Dedifferentiated amniotic fluid mesenchymal stem cell (primary cell): ENCODE measurements around the gene UPB1.
A peak's percentile ranks its signal among the peaks of the same experiment; 100 is the strongest.
"Not testable (repeated sequence)": the region's sequence is repeated elsewhere in the genome, so short reads cannot be mapped to it uniquely, and the experiment has no call there.

Experiments
- DNase-seq: peaks from one replicate; pipeline ENCODE4 v3.0.0-alpha.2; 2016; ENCODE audit errors: extremely low spot score

Gene UPB1

DNA sequence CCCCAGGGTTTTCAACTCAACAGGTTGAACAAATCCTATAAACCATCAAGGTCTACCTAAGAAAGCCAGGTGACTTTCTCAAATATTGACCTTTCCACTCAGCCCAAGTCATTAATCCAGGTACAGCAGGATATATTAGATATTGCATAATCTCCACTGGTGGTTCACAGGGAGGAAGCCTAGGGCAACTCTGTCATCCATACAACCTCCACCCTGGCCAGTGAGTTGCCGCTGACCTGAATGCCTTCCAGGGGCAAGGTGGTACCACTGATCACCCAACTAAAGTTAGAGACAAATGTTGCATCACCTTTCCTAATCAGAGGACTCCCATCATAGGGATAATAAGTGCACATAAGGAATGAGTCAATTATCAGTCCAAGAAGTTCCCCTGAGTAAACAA is 36.9 kb downstream of the UPB1 start:
- DNase-seq: no peak

DNA sequence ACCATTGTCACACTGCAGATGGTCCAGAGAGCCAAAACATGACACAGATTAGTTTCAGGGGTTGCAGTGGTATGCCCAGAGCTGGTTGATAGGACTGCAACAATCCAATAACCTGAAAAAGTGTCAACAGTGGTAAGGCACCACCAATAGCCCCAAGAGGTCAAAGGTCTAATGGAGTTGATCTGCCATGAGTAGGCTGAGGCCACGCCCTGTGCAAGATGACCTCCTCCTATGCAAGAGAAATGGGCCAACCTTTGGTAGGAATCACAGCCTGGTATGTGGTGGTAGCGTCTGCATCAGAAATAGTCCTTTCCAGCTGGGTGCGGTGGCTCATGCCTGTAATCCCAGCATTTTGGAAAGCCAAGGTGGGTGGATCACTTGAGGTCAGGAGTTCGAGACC is 40.2 kb downstream of the UPB1 start:
- no peak for DNase-seq

- DNase-seq: no peak
Observed at GRCh38 chr22:24536089-24536488, 41.0 kb downstream of the UPB1 start.

GRCh38 chr22:24540470-24540869 is 45.3 kb downstream of the UPB1 start:
- no peak for DNase-seq

GRCh38 chr22:24541681-24542515 is 46.8 kb downstream of the UPB1 start:
- DNase-seq: no peak

GRCh38 chr22:24542641-24543040 is 47.5 kb downstream of the UPB1 start:
- DNase-seq: no peak

GRCh38 chr22:24543185-24543601 is 48.1 kb downstream of the UPB1 start:
- no peak for DNase-seq

- no peak for DNase-seq
Observed at GRCh38 chr22:24543679-24544243, 48.6 kb downstream of the UPB1 start.

DNA sequence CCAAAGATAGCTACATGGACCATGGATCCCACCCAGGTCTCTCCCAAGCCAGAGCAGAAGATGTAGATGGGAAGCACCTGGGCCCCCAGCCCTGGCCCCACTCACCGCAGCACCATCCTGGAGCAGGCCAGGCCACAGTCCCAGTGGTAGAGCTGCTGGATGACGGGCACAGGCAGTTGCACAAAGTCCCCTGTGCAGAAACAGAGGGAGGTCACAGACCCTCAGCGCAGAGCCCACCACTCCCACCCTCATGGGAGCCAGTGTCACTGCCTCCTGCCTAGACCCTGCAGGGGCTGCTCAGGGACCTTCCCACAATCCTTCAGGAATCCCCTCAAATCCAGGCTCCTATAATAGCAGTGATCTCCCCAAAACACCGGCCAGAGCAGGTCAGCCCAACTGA is 53.7 kb downstream of the UPB1 start:
- no peak for DNase-seq

GRCh38 chr22:24550028-24550901 is 55.1 kb downstream of the UPB1 start:
- no peak for DNase-seq

DNA sequence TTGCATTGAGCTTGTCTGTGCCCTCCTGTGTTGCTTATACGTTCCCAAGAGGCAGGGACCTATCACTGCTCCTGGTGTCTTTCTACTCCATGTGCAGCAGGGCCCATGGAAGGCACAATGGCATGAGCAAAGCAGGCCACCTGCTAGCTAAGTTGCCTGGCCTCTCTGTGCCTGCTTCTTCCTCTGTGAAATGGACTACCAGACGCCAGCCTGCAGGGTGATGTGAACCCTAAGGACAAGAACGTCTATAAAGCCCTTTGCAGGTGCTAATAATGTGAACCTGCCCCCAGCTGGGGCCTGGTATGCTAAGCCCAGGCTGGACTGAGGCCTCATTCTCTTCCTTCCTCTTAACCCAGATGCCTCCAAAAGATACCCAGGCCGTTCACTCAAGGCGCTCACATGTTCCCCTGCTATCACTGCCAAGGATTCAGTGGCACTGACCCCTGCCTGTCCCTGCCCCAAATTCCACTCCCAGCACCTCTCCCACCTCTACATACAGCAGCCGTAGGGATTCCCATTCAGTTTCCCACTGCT is 55.8 kb downstream of the UPB1 start:
- no peak for DNase-seq

DNA sequence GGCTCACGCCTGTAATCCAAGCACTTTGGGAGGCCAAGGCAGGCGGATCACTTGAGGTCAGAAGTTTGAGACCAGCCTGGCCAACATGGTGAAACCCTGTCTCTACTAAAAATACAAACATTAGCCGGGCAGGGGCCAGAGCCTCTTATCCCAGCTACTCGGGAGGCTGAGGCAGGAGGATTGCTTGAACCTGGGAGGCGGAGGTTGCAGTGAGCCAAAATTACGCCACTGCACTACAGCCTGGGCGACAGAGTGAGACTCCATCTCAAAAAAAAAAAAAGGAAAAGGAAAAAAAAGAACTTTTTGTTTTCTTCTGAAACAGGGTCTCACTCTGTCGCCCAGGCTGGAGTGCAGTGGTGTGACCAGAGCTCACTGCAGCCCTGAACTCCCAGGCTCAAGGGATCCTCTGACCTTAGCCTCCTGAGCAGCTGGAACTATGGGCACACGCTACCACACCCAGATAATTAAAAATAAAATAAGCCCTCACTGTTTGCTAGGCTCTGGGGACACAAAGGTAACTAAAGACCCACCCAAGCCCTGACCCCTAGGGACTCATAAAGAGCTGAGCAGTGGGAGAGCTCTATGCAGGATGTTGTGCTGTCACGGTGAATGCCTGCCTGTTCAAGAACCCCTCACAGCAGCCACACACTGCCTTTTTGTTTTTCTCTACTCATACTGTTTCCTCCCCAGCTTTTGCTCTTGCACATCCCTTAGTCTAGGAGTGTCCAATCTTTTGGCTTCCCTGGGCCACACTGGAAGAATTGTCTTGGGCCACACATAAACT is 57.6 kb downstream of the UPB1 start:
- not testable (repeated sequence) for DNase-seq

GRCh38 chr22:24553597-24554312 is 58.6 kb downstream of the UPB1 start:
- DNase-seq: no peak

- DNase-seq: peak; percentile 40
Observed at GRCh38 chr22:24554313-24555164, 59.4 kb downstream of the UPB1 start, which contains the start of gene GUCD1. Gene GUCD1 (minus strand): TSS chr22:24555138. CDS start chr22:24554991, 147 bp downstream.

DNA sequence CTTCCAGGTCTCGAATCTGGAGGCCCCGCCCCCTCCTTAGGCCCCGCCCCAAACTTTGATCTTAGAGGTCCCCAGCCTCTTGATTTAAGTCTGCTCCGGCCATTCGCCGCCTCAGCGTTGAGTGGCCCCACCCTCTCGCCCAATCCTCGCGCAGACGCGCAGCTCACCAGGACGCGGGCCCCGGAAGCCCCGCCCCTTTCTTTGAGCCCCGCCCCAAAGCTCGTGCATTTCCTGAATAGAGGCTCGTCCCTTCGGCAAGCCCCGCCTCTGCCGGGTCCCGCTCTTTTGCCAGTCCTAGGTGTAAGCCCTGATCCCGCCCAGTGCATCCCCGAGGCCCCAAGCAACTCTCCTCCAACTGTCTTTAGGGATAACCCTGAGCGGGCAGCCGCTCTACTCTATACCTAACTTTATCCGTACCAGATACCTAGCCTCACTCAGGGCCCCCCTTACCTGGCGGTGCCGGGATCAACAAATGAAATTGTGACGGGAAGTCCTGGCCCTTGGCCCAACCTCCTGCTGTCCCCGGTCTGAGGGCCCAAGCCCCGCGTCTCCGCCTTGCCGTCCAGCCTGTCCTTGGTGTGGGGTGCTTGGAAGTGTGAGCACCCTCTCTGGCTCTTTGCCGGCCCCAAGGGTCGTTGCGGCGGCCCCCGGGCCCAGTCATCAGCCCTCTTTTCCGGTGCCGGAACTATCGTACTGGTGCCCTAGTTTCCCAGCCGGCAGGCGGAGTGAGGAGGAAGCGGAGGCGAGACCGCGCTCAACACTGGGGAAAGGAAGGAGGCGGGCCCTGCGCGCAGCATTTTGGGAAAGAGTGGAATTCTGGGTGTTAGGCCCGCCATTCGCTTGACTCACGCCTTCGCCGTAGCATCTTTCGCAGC is 60.3 kb downstream of the UPB1 start, which contains the start of gene SNRPD3:
Gene SNRPD3 (plus strand): TSS at position 835 of the 875 bp plus-strand sequence. CDS start 1,676 bp downstream, outside the sequence.
- peak; percentile 98 for DNase-seq

DNA sequence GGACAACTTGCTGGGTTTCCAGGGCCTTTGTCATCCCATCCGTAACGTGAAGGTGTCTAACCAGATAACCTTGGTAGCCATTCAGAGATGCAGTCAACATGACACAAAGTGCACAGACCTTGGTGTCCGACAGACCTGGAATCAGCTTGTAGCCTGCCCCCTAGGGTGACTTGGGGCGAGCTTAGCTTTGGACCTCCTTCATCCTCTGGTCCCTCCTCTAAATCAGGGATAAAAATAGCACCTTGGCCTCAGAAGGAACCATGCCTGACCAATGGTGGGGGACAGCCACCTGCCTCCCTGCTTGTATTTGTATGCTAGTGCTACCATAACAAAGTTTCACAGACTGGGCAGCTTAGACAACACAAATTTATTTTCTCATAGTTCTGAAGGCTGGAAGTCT is 64.3 kb downstream of the UPB1 start:
- DNase-seq: no peak

DNA sequence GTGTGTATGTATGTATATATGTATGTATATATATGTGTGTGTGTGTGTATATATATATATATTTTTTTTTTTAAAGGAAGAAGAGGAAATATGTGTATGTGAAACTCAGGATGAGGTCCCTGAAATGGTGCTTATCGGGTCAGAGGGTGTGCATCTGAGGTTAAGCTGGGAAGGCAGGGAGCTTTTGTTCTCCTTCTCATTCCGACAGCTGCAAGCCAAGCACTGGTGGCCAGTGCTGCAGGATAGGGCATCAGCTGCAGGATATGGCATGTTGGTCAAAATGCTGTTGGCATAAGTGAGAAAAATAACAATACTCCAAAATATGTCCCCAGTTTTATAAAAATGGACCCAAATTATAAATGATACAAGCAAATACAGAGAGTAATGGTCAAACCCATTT is 68.1 kb downstream of the UPB1 start:
- no peak for DNase-seq

DNA sequence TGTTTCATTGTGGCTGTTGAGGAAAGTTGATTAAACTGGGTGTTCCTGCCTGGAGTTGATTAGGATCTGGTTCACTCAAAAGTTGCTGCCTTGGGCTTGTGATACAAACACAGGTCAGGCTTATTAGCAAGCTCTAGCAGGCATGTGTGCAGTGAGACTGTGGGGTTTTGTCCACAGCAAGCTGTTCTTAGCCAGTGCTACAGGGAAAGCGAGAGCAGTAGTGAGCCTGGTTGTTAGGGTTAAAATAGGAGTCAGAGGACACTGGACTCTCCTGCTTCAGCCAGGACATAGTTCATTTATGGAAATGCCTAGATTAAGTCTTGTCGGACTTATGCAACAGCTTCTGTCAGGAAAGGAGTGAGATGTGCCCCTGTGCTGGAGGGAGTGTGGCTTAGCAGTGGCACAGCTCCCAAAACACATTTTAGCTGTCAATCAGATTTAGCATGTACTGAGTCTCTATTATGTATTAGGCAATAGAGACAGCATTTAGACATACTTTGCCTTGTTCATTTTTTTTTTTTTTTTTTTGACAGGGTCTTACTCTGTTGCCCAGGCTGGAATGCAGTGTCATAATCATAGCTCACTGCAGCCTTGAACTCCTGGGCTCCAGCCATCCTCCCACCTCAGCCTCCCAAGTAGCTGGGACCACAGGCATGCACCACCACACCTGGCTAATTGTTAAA is 69.4 kb downstream of the UPB1 start:
- DNase-seq: no peak
